Medulla oblongata (tissue), 1 donor: ENCODE data around the gene NHP2.

Experiments
- DNase-seq: peaks from one replicate; pipeline ENCODE4 v3.0.0-alpha.2; 2015; ENCODE audit errors: extremely low spot score

NHP2 gene

GRCh38 chr5:178176791-178177190 is 23.1 kb upstream of the NHP2 start:
- no peak for DNase-seq

- DNase-seq = no peak
Measured at GRCh38 chr5:178174456-178174855, 20.8 kb upstream of the NHP2 start.

GRCh38 chr5:178170455-178170854 is 16.8 kb upstream of the NHP2 start:
- DNase-seq = no peak

- DNase-seq = no peak
Measured at GRCh38 chr5:178165581-178165980, 11.9 kb upstream of the NHP2 start.

GRCh38 chr5:178163772-178164735 is 10.4 kb upstream of the NHP2 start:
- peak; percentile 88 for DNase-seq

GRCh38 chr5:178162481-178162880 is 8.8 kb upstream of the NHP2 start:
- DNase-seq = no peak

GRCh38 chr5:178160176-178160575 is 6.5 kb upstream of the NHP2 start:
- DNase-seq = no peak

- no peak for DNase-seq
Measured at GRCh38 chr5:178155065-178155464, 1.4 kb upstream of the NHP2 start.

GRCh38 chr5:178152491-178153444 is 917 bp downstream of the NHP2 start:
- no peak for DNase-seq

GRCh38 chr5:178150977-178151734 is 2.5 kb downstream of the NHP2 start:
- DNase-seq = no peak

- no peak for DNase-seq
Measured at GRCh38 chr5:178149199-178149932, 4.3 kb downstream of the NHP2 start.

GRCh38 chr5:178147406-178147805 is 6.3 kb downstream of the NHP2 start:
- DNase-seq = no peak

- DNase-seq = no peak
Measured at GRCh38 chr5:178145965-178146820, 7.5 kb downstream of the NHP2 start.

- DNase-seq = no peak
Measured at GRCh38 chr5:178143901-178144300, 9.8 kb downstream of the NHP2 start.

GRCh38 chr5:178143246-178143645 is 10.4 kb downstream of the NHP2 start:
- no peak for DNase-seq

GRCh38 chr5:178142642-178143041 is 11.0 kb downstream of the NHP2 start:
- no peak for DNase-seq

GRCh38 chr5:178141550-178141949 is 12.1 kb downstream of the NHP2 start:
- DNase-seq = no peak

- no peak for DNase-seq
Measured at GRCh38 chr5:178137991-178138390, 15.7 kb downstream of the NHP2 start.

- no peak for DNase-seq
Measured at GRCh38 chr5:178136990-178137389, 16.7 kb downstream of the NHP2 start.

GRCh38 chr5:178131446-178131996 is 22.2 kb downstream of the NHP2 start:
- DNase-seq = no peak
